Measurements from ENCODE around the gene OR52N1.

OR52N1 gene

DNA sequence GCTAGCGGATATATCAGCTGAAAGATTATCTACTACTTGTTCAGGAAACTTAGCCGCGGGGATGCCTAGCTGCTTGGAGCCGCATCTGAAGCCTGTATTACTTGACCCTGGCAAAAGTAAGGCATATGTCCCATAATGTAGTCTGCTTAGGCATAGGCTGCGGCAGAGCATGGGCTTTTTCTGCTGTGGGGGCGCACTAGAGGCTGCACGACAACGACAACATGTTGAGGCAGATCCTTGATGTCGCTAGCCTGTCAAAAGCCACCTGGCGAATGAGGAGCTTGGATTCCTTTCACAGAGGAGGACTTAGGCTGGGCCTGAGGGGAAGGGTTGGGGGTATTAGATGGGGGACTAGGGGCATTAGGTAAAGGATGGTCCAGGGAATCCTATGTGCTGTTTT is 16.5 kb upstream of the OR52N1 start:
- Histone ChIP-seq H3K4me2 (no peak overlapping the region), H3K4me1 (0 out of 2 replicates have a peak, but pooled peaks cover 3% of the 10 kb centered on the region), H3K9me3 (peaks cover 16% of the 10 kb centered on the region), H4K20me1 (no peaks in the 10 kb centered on the region), H3K27me3 (no peaks in the 10 kb centered on the region), H3K9ac (no peak overlapping the region), H3K27ac (no peak overlapping the region), H3K36me3 (no peaks in the 10 kb centered on the region), H3K4me3 (no peak overlapping the region)
- no peak for TF ChIP-seq Cebpa-rat (IDR thresholded peaks at IDR 0.05)

- peaks cover 16% of the 10 kb centered on the region for H3K4me1 ChIP-seq
- H3K9me3 ChIP-seq = peaks cover 16% of the 10 kb centered on the region
- no peak overlapping the region for H3K4me2 ChIP-seq
- H3K4me3 ChIP-seq = no peak overlapping the region
- no peaks in the 10 kb centered on the region for H3K36me3 ChIP-seq
- H3K27ac ChIP-seq = no peak overlapping the region
- no peaks in the 10 kb centered on the region for H4K20me1 ChIP-seq
- H3K27me3 ChIP-seq = no peaks in the 10 kb centered on the region
- no peak for TF ChIP-seq Cebpa-rat (IDR thresholded peaks at IDR 0.05)
- no peak overlapping the region for H3K9ac ChIP-seq
Observed at GRCh38 chr11:5803982-5804381, 12.9 kb upstream of the OR52N1 start.

- no peak overlapping the region for H3K4me2 ChIP-seq
Observed at GRCh38 chr11:5796541-5796940, 5.5 kb upstream of the OR52N1 start.

GRCh38 chr11:5783255-5783654 is 7.8 kb downstream of the OR52N1 start, which contains the start of gene OR52N5:
TSS of gene OR52N5 (minus strand) at chr11:5783355. CDS start at chr11:5778634, 4,721 bp downstream.
- no peak for TF ChIP-seq Cebpa-rat (IDR thresholded peaks at IDR 0.05)
- no peaks in the 10 kb centered on the region for H3K36me3 ChIP-seq
- H4K20me1 ChIP-seq = no peaks in the 10 kb centered on the region
- peaks cover 28% of the 10 kb centered on the region for H3K4me1 ChIP-seq
- H3K4me2 ChIP-seq = no peak within 1 kb of the TSS
- no peaks in the 10 kb centered on the region for H3K27me3 ChIP-seq
- no peaks in the 10 kb centered on the region for H3K9me3 ChIP-seq
- no peak within 1 kb of the TSS for H3K4me3 ChIP-seq
- no peak within 1 kb of the TSS for H3K27ac ChIP-seq
- no peak within 1 kb of the TSS for H3K9ac ChIP-seq

More at GRCh38 chr11:5796541-5796940, 5.5 kb upstream of the OR52N1 start:
- no peak for TF ChIP-seq Cebpa-rat (IDR thresholded peaks at IDR 0.05)
- no peaks in the 10 kb centered on the region for H3K36me3 ChIP-seq
- no peaks in the 10 kb centered on the region for H3K9me3 ChIP-seq
- H3K27me3 ChIP-seq = no peaks in the 10 kb centered on the region
- H3K4me1 ChIP-seq = peaks cover 9% of the 10 kb centered on the region
- H3K4me3 ChIP-seq = no peak overlapping the region
- H4K20me1 ChIP-seq = no peaks in the 10 kb centered on the region
- no peak overlapping the region for H3K9ac ChIP-seq
- no peak overlapping the region for H3K27ac ChIP-seq

DNA sequence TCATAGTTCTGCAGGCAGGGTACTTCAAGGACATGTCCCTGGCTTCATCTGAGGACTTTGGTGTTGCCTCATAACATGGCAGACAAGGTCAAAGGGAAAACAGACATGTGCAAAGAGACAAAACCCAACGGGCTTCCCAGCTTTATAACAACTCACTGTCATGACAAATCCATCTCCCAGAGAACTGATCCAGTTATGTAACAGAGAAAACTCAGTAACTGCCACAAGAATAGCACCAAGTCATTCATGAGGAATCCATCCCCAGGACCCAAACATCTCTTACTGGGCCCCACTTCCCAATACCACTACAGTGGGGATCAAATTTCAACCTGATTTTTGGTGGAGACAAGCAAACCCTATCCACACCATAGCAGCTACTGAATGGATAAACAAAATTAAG is 24.0 kb downstream of the OR52N1 start:
- H3K27ac ChIP-seq = no peak overlapping the region
- no peak overlapping the region for H3K9ac ChIP-seq
- no peaks in the 10 kb centered on the region for H3K36me3 ChIP-seq
- TF ChIP-seq Cebpa-rat (IDR thresholded peaks at IDR 0.05) = no peak
- no peaks in the 10 kb centered on the region for H3K27me3 ChIP-seq
- H3K4me2 ChIP-seq = no peak overlapping the region
- H4K20me1 ChIP-seq = no peaks in the 10 kb centered on the region
- H3K9me3 ChIP-seq = no peaks in the 10 kb centered on the region
- no peaks in the 10 kb centered on the region for H3K4me1 ChIP-seq
- H3K4me3 ChIP-seq = no peak overlapping the region

GRCh38 chr11:5753943-5754342 is 37.1 kb downstream of the OR52N1 start, which contains the start of gene OR52N4:
TSS of gene OR52N4 (plus strand) at chr11:5754243. CDS start at chr11:5754741, 498 bp downstream.
- H3K27me3 ChIP-seq = no peaks in the 10 kb centered on the region
- H3K4me1 ChIP-seq = no peaks in the 10 kb centered on the region
- no peak for TF ChIP-seq Cebpa-rat (IDR thresholded peaks at IDR 0.05)
- H3K4me3 ChIP-seq = no peak within 1 kb of the TSS
- H4K20me1 ChIP-seq = no peaks in the 10 kb centered on the region
- H3K9me3 ChIP-seq = no peaks in the 10 kb centered on the region
- no peaks in the 10 kb centered on the region for H3K36me3 ChIP-seq
- H3K9ac ChIP-seq = no peak within 1 kb of the TSS
- no peak within 1 kb of the TSS for H3K4me2 ChIP-seq
- no peak within 1 kb of the TSS for H3K27ac ChIP-seq

DNA sequence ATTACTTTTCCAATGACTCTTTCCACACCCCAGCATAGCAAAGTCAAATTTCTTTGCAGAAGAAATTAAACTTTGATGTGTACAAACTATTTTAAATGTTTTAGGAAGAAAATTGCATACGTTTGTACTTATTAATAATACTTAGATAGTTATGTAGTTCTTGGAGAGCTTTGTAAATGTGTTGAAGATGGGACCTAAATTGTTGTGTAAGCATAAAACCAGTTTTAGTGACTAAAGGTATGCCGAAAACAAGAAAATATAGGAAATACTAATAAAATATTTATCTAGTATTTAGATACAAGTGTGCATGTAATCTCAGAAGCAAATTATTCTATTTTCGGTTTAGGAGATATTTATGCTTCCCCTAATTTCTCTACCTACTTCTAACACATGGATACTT is 41.2 kb downstream of the OR52N1 start:
- TF ChIP-seq Cebpa-rat (IDR thresholded peaks at IDR 0.05) = no peak
- no peaks in the 10 kb centered on the region for H3K27me3 ChIP-seq

DNA sequence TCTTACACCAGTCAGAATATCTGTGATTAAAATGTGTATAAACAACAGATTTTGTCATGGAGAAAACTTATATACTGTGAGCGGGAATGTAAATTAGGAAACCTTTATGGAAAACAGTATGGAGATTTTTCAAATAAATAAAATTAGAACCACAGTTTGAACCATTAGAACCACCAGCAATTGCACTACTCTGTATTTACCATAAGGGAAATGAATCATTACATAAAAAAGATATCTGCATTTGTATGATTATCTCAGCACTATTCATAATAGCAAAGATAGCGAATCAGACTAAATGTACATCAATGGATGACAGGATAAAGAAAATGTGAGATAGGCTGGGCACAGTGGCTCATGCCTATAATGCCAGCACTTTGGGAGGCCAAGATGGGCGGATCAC is 44.5 kb downstream of the OR52N1 start:
- no peak overlapping the region for H3K9ac ChIP-seq
- no peak overlapping the region for H3K27ac ChIP-seq
- H3K9me3 ChIP-seq = peaks cover 10% of the 10 kb centered on the region
- H3K27me3 ChIP-seq = no peaks in the 10 kb centered on the region
- no peak overlapping the region for H3K4me2 ChIP-seq
- H4K20me1 ChIP-seq = no peaks in the 10 kb centered on the region
- no peaks in the 10 kb centered on the region for H3K4me1 ChIP-seq
- no peak for TF ChIP-seq Cebpa-rat (IDR thresholded peaks at IDR 0.05)
- H3K36me3 ChIP-seq = no peaks in the 10 kb centered on the region
- H3K4me3 ChIP-seq = no peak overlapping the region

More for the DNA sequence above, 41.2 kb downstream of the OR52N1 start:
- no peak overlapping the region for H3K4me3 ChIP-seq
- H3K9me3 ChIP-seq = no peaks in the 10 kb centered on the region
- no peak overlapping the region for H3K9ac ChIP-seq
- no peak overlapping the region for H3K4me2 ChIP-seq
- H3K4me1 ChIP-seq = no peaks in the 10 kb centered on the region
- no peaks in the 10 kb centered on the region for H3K36me3 ChIP-seq
- no peak overlapping the region for H3K27ac ChIP-seq
- no peaks in the 10 kb centered on the region for H4K20me1 ChIP-seq

DNA sequence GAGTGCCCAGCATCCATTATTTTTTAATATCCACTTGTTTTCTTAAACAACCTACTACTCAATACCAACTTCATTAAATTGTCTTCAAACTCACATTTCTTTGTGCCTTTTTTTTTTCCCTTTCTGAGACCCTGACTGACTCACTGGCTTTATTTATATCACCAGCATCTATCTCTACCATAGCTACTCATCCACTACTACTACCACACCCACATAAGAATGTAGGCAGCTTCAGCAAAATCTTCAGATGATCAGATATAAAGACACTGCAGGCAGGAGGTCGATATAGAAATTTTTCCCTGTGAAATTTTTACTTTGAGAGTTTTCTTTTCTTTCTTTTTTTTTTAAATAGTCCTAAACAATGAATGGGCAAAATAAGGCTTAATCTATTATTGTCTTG is 52.6 kb downstream of the OR52N1 start:
- no peak overlapping the region for H3K4me2 ChIP-seq
- no peak overlapping the region for H3K9ac ChIP-seq
- no peak overlapping the region for H3K4me3 ChIP-seq
- H3K4me1 ChIP-seq = no peaks in the 10 kb centered on the region
- H3K27ac ChIP-seq = no peak overlapping the region
- H4K20me1 ChIP-seq = no peaks in the 10 kb centered on the region
- H3K9me3 ChIP-seq = peaks cover 17% of the 10 kb centered on the region
- H3K27me3 ChIP-seq = no peaks in the 10 kb centered on the region
- no peaks in the 10 kb centered on the region for H3K36me3 ChIP-seq
- TF ChIP-seq Cebpa-rat (IDR thresholded peaks at IDR 0.05) = no peak

- no peaks in the 10 kb centered on the region for H3K27me3 ChIP-seq
- H3K9ac ChIP-seq = no peak overlapping the region
- H3K4me2 ChIP-seq = no peak overlapping the region
- no peak overlapping the region for H3K4me3 ChIP-seq
- no peaks in the 10 kb centered on the region for H3K4me1 ChIP-seq
- no peak for TF ChIP-seq Cebpa-rat (IDR thresholded peaks at IDR 0.05)
- H4K20me1 ChIP-seq = no peaks in the 10 kb centered on the region
- H3K9me3 ChIP-seq = peaks cover 17% of the 10 kb centered on the region
- no peak overlapping the region for H3K27ac ChIP-seq
- no peaks in the 10 kb centered on the region for H3K36me3 ChIP-seq
Observed at GRCh38 chr11:5737670-5738392, 53.2 kb downstream of the OR52N1 start.
